Left ventricle myocardium inferior (tissue), 1 donor: Measurements from ENCODE around the gene NAV2. TPM values are rescaled to one million over a fixed set of nuclear protein-coding genes. Genes with fewer than 3 reads are reported as not detected.
A peak's percentile ranks its signal among the peaks of the same experiment; 100 is the strongest.

ENCODE experiments used
- DNase-seq: peaks from one replicate; pipeline ENCODE4 v3.0.0-alpha.2; 2020
- H3K27ac ChIP-seq: fragments of 200-600 bp; replicated peaks from 2 replicates; pipeline ENCODE4 v1.8.0; 2021
- H3K27me3 ChIP-seq: fragments of 200-600 bp; 2 replicates; pipeline ENCODE4 v1.8.0; 2021; ENCODE audit warnings: low read depth
- H3K36me3 ChIP-seq: fragments of 200-600 bp; 2 replicates; pipeline ENCODE4 v1.8.0; 2021
- H3K4me1 ChIP-seq: fragments of 200-600 bp; 2 replicates; pipeline ENCODE4 v1.8.0; 2021
- H3K4me3 ChIP-seq: fragments of 200-600 bp; 2 replicates; pipeline ENCODE4 v1.8.0; 2021; ENCODE audit warnings: mild to moderate bottlenecking, moderate library complexity
- H3K9me3 ChIP-seq: fragments of 200-600 bp; replicated peaks from 2 replicates; pipeline ENCODE4 v1.8.0; 2021
- CTCF ChIP-seq: fragments of 200-600 bp; IDR thresholded peaks from 2 replicates; pipeline ENCODE4 v1.8.0; 2021; ENCODE audit warnings: antibody characterized with exemption, mild to moderate bottlenecking, borderline replicate concordance
- intact Hi-C: fragments of 100-400 bp; cut with micrococcal nuclease; formaldehyde crosslinking; loops from one replicate; pipeline ENCODE4 v1.11.0; 2022
- total RNA-seq: library from RNA; stranded (reverse); fragmentation: NEBNext Ultra II Directional; extraction: Animal tissue kit (Norgen Biotek cat#: 25700); gene quantifications from one replicate; pipeline ENCODE4 v1.2.1, GENCODE V29; 2021
- donor health status: DM: no; HTN: yes; CAD: no; lungs with severe emphysema.

NAV2 gene
- total RNA-seq, 1 donor from 2014 or later, result 14.3 TPM

- TF ChIP-seq CTCF, result no peak
- H3K27me3 ChIP-seq, result no peaks in the 10 kb centered on the region
- H3K27ac ChIP-seq, result no peak overlapping the region
- peaks cover 69% of the 10 kb centered on the region for H3K4me1 ChIP-seq
- no peak overlapping the region for H3K4me3 ChIP-seq
- intact Hi-C loops, result loop anchor here (10.0 kb wide), 1 partner anchor 51 kb away; no protein-coding TSS in a partner anchor
- no peaks in the 10 kb centered on the region for H3K9me3 ChIP-seq
- H3K36me3 ChIP-seq, result no peaks in the 10 kb centered on the region
- no peak for DNase-seq
Observed at GRCh38 chr11:19806251-19806650, 93.6 kb downstream of the NAV2 start.

- Histone ChIP-seq H3K27me3 (no peaks in the 10 kb centered on the region), H3K4me3 (no peak overlapping the region), H3K9me3 (no peaks in the 10 kb centered on the region), H3K36me3 (no peaks in the 10 kb centered on the region), H3K4me1 (peaks cover 68% of the 10 kb centered on the region), H3K27ac (no peak overlapping the region)
- DNase-seq, result no peak
- peak; percentile 48 for TF ChIP-seq CTCF
- intact Hi-C loops, result loop anchor here (10.0 kb wide), 1 partner anchor 53 kb away; no protein-coding TSS in a partner anchor
Observed at GRCh38 chr11:19808076-19808911, 95.7 kb downstream of the NAV2 start.

GRCh38 chr11:19810852-19811251 is 98.2 kb downstream of the NAV2 start:
- Histone ChIP-seq H3K4me1 (peaks cover 68% of the 10 kb centered on the region), H3K27ac (no peak overlapping the region), H3K27me3 (no peaks in the 10 kb centered on the region), H3K9me3 (no peaks in the 10 kb centered on the region), H3K4me3 (no peak overlapping the region), H3K36me3 (no peaks in the 10 kb centered on the region)
- intact Hi-C loops, result no loop called here
- no peak for TF ChIP-seq CTCF
- no peak for DNase-seq

- H3K36me3 ChIP-seq, result no peaks in the 10 kb centered on the region
- intact Hi-C loops, result no loop called here
- no peak overlapping the region for H3K4me3 ChIP-seq
- no peaks in the 10 kb centered on the region for H3K27me3 ChIP-seq
- no peak for DNase-seq
- no peak overlapping the region for H3K27ac ChIP-seq
- no peaks in the 10 kb centered on the region for H3K9me3 ChIP-seq
- no peak for TF ChIP-seq CTCF
- H3K4me1 ChIP-seq, result peaks cover 73% of the 10 kb centered on the region
Observed at GRCh38 chr11:19811380-19811779, 98.7 kb downstream of the NAV2 start.

- Histone ChIP-seq H3K9me3 (no peaks in the 10 kb centered on the region), H3K4me3 (no peak overlapping the region), H3K36me3 (no peaks in the 10 kb centered on the region), H3K27me3 (no peaks in the 10 kb centered on the region), H3K4me1 (peaks cover 74% of the 10 kb centered on the region), H3K27ac (no peak overlapping the region)
- intact Hi-C loops, result no loop called here
- TF ChIP-seq CTCF, result no peak
- no peak for DNase-seq
Observed at GRCh38 chr11:19812096-19812495, 99.5 kb downstream of the NAV2 start.
